HL-60 (cell line): Measurements from ENCODE around the gene HUWE1.
A peak's percentile ranks its signal among the peaks of the same experiment; 100 is the strongest.

ENCODE experiments used
- DNase-seq, 2 experiments: peaks; one replicate each; pipeline ENCODE4 v3.0.0-alpha.2; 2010 to 2020; ENCODE audit warnings: low read depth in 1 of 2, low spot score in 1 of 2
- H3K27ac ChIP-seq: fragments of 250-450 bp; sonication (Bioruptor Pico); replicated peaks from 2 replicates; pipeline ENCODE4 v1.5.1; 2020; ENCODE audit warnings: mild to moderate bottlenecking, moderate library complexity
- H3K27me3 ChIP-seq: fragments of 250-450 bp; sonication (Bioruptor Pico); 2 replicates; pipeline ENCODE4 v1.5.1; 2021; ENCODE audit warnings: mild to moderate bottlenecking, moderate library complexity; ENCODE audit not compliant: insufficient read depth, poor library complexity, severe bottlenecking
- H3K4me3 ChIP-seq: replicated peaks from 2 replicates; pipeline ENCODE4 v1.5.1; 2011; ENCODE audit warnings: mild to moderate bottlenecking, control low read depth, low read length; ENCODE audit not compliant: insufficient read depth
- CTCF ChIP-seq: IDR thresholded peaks from one replicate; pipeline ENCODE4 v1.5.1; 2011; ENCODE audit warnings: low read length, control low read depth, inconsistent platforms; ENCODE audit not compliant: insufficient read depth
- GABPA ChIP-seq: IDR thresholded peaks from 2 replicates; pipeline ENCODE4 v1.6.1; 2012; ENCODE audit warnings: low read depth
- POLR2AphosphoS5 ChIP-seq: IDR thresholded peaks from 2 replicates; pipeline ENCODE4 v1.6.1; 2012; ENCODE audit warnings: low read depth
- REST ChIP-seq: IDR thresholded peaks from 2 replicates; pipeline ENCODE4 v1.6.1; 2012; ENCODE audit warnings: low read depth; ENCODE audit not compliant: insufficient replicate concordance
- SPI1 ChIP-seq: IDR thresholded peaks from 2 replicates; pipeline ENCODE4 v1.6.1; 2012; ENCODE audit warnings: low read depth, mild to moderate bottlenecking, borderline replicate concordance
- microRNA-seq: library from miRNA; unstranded; fragments of <30 nt; microRNA quantifications from one replicate; pipeline ENCODE4, GENCODE V29; 2018

The HUWE1 gene

GRCh38 chrX:53486285-53486684 is 200.2 kb downstream of the HUWE1 start:
- TF ChIP-seq POLR2AphosphoS5 = no peak
- no peak for TF ChIP-seq CTCF
- TF ChIP-seq SPI1 = no peak
- TF ChIP-seq GABPA = no peak
- TF ChIP-seq REST = no peak
- H3K27me3 ChIP-seq = no peaks in the 10 kb centered on the region
- H3K4me3 ChIP-seq = no peak overlapping the region
- no peak for DNase-seq
- no peak overlapping the region for H3K27ac ChIP-seq

GRCh38 chrX:53483838-53484405 is 202.6 kb downstream of the HUWE1 start:
- no peak overlapping the region for H3K4me3 ChIP-seq
- H3K27ac ChIP-seq = no peak overlapping the region
- no peak for DNase-seq
- H3K27me3 ChIP-seq = no peaks in the 10 kb centered on the region
- TF ChIP-seq REST (no peak), SPI1 (no peak), GABPA (no peak), CTCF (no peak), POLR2AphosphoS5 (no peak)

- no peak overlapping the region for H3K27ac ChIP-seq
Measured at GRCh38 chrX:53483416-53483815, 203.1 kb downstream of the HUWE1 start.

More at GRCh38 chrX:53483416-53483815, 203.1 kb downstream of the HUWE1 start:
- H3K27me3 ChIP-seq = no peaks in the 10 kb centered on the region
- no peak overlapping the region for H3K4me3 ChIP-seq
- DNase-seq = no peak
- no peak for TF ChIP-seq POLR2AphosphoS5

Small RNAs within 50 kb of the gene (microRNA-seq; reads per million reads assigned to microRNA genes)
- gene MIR98 (94.4 reads per million, percentile 69 among the genes with 10 or more reads in this experiment), gene MIRLET7F2 (49.1 reads per million, percentile 61 among the genes with 10 or more reads in this experiment)
